ENCODE results near the gene FRY. TPM values are rescaled to one million over a fixed set of nuclear protein-coding genes. Genes with fewer than 3 reads are reported as not detected.

FRY gene
- total RNA-seq, 1 donor = 12.3 TPM

GRCh38 chr13:32229443-32229842, 197.9 kb downstream of the FRY start:
- no peak for TF ChIP-seq CTCF (IDR thresholded peaks at IDR 0.05; ENCODE audit: extremely low read depth, low read depth, low read length)
- no peak for DNase-seq (ENCODE audit: insufficient read length, low spot score, missing footprints)
- Histone ChIP-seq H3K27me3 (ENCODE audit: insufficient read depth, low read length) (no peaks in the 10 kb centered on the region), H3K79me2 (ENCODE audit: insufficient read depth, low read length) (no peaks in the 10 kb centered on the region), H3K9me3 (ENCODE audit: low read depth, low read length) (no peaks in the 10 kb centered on the region), H3K4me3 (ENCODE audit: insufficient read depth, low read length) (no peak overlapping the region), H3K36me3 (ENCODE audit: insufficient read depth, low read length) (peaks cover 4% of the 10 kb centered on the region), H3K4me2 (ENCODE audit: insufficient read depth, low read length) (no peak overlapping the region), H2AFZ (ENCODE audit: low read length) (no peak overlapping the region), H3K4me1 (ENCODE audit: insufficient read depth, low read length) (peaks cover 15% of the 10 kb centered on the region), H4K20me1 (ENCODE audit: insufficient read depth, low read length) (no peaks in the 10 kb centered on the region), H3K27ac (ENCODE audit: low read depth, low read length) (no peak overlapping the region)

GRCh38 chr13:32232263-32232662, 200.7 kb downstream of the FRY start:
- Histone ChIP-seq H3K4me1 (ENCODE audit: insufficient read depth, low read length) (no peaks in the 10 kb centered on the region), H2AFZ (ENCODE audit: low read length) (no peak overlapping the region), H3K4me3 (ENCODE audit: insufficient read depth, low read length) (no peak overlapping the region)

GRCh38 chr13:32233062-32233461, 201.5 kb downstream of the FRY start:
- no peaks in the 10 kb centered on the region for H3K4me1 ChIP-seq (ENCODE audit: insufficient read depth, low read length)

More at GRCh38 chr13:32232263-32232662, 200.7 kb downstream of the FRY start:
- Histone ChIP-seq H3K27me3 (ENCODE audit: insufficient read depth, low read length) (no peaks in the 10 kb centered on the region), H3K9me3 (ENCODE audit: low read depth, low read length) (no peaks in the 10 kb centered on the region), H3K36me3 (ENCODE audit: insufficient read depth, low read length) (peaks cover 7% of the 10 kb centered on the region), H3K4me2 (ENCODE audit: insufficient read depth, low read length) (no peak overlapping the region), H4K20me1 (ENCODE audit: insufficient read depth, low read length) (no peaks in the 10 kb centered on the region), H3K79me2 (ENCODE audit: insufficient read depth, low read length) (no peaks in the 10 kb centered on the region), H3K27ac (ENCODE audit: low read depth, low read length) (no peak overlapping the region)
- no peak for DNase-seq (ENCODE audit: insufficient read length, low spot score, missing footprints)
- no peak for TF ChIP-seq CTCF (IDR thresholded peaks at IDR 0.05; ENCODE audit: extremely low read depth, low read depth, low read length)

DNA sequence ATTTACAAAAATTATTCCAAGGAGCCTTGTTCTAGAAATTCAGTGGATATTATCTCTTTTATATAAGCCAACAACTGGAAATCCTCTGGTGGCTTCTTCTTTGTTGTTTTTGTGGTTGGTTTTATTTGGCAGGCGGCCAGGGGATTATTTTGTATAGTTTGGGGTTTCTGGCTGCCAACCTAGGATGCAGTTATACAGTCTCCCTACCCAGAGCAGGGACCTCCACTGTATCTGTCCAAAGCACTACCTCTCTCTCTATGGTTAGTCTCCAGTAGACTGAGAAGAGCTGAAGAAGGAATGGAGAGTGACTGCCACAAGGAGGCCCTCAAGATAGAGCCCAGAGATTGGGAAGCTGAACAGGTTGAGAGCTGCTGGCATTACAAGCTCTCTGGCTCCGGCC, 203.3 kb downstream of the FRY start:
- Histone ChIP-seq H3K79me2 (ENCODE audit: insufficient read depth, low read length) (no peaks in the 10 kb centered on the region), H3K4me1 (ENCODE audit: insufficient read depth, low read length) (no peaks in the 10 kb centered on the region), H4K20me1 (ENCODE audit: insufficient read depth, low read length) (no peaks in the 10 kb centered on the region), H3K9me3 (ENCODE audit: low read depth, low read length) (no peaks in the 10 kb centered on the region), H3K4me2 (ENCODE audit: insufficient read depth, low read length) (no peak overlapping the region), H2AFZ (ENCODE audit: low read length) (no peak overlapping the region), H3K4me3 (ENCODE audit: insufficient read depth, low read length) (no peak overlapping the region), H3K27me3 (ENCODE audit: insufficient read depth, low read length) (no peaks in the 10 kb centered on the region), H3K36me3 (ENCODE audit: insufficient read depth, low read length) (peaks cover 7% of the 10 kb centered on the region), H3K27ac (ENCODE audit: low read depth, low read length) (no peak overlapping the region)
- no peak for DNase-seq (ENCODE audit: insufficient read length, low spot score, missing footprints)
- TF ChIP-seq CTCF (IDR thresholded peaks at IDR 0.05; ENCODE audit: extremely low read depth, low read depth, low read length) = peak; percentile 7

More at GRCh38 chr13:32233062-32233461, 201.5 kb downstream of the FRY start:
- no peaks in the 10 kb centered on the region for H3K9me3 ChIP-seq (ENCODE audit: low read depth, low read length)
- no peak overlapping the region for H3K4me2 ChIP-seq (ENCODE audit: insufficient read depth, low read length)
- no peak overlapping the region for H2AFZ ChIP-seq (ENCODE audit: low read length)
- no peak for DNase-seq (ENCODE audit: insufficient read length, low spot score, missing footprints)
- H3K79me2 ChIP-seq (ENCODE audit: insufficient read depth, low read length) = no peaks in the 10 kb centered on the region
- no peak for TF ChIP-seq CTCF (IDR thresholded peaks at IDR 0.05; ENCODE audit: extremely low read depth, low read depth, low read length)
- no peaks in the 10 kb centered on the region for H4K20me1 ChIP-seq (ENCODE audit: insufficient read depth, low read length)
- H3K27ac ChIP-seq (ENCODE audit: low read depth, low read length) = no peak overlapping the region
- H3K27me3 ChIP-seq (ENCODE audit: insufficient read depth, low read length) = no peaks in the 10 kb centered on the region
- H3K36me3 ChIP-seq (ENCODE audit: insufficient read depth, low read length) = peaks cover 7% of the 10 kb centered on the region
- no peak overlapping the region for H3K4me3 ChIP-seq (ENCODE audit: insufficient read depth, low read length)
